ENCODE data around the gene FBXO41. TPM values are rescaled to one million over a fixed set of nuclear protein-coding genes. Genes with fewer than 3 reads are reported as not detected.
A peak's percentile ranks its signal among the peaks of the same experiment; 100 is the strongest.

The FBXO41 gene
- total RNA-seq, 2 experiments from 2014 or later: 15.2 to 15.6 TPM

- intact Hi-C loops (cut with micrococcal nuclease): loop anchor here (5.0 kb wide), 2 partner anchors 82 to 117 kb away; partner anchors contain the start of gene SMYD5
- no peak for DNase-seq
- CTCF ChIA-PET: interaction anchor here (0.8 to 6.5 kb wide), 3 partner anchors 10 to 59 kb away, joined by 3 to 70 read pairs (median 6); partner anchors contain the start of genes CCT7, FBXO41 and PRADC1
- peaks cover 7% of the 10 kb centered on the region for H3K4me1 Mint-ChIP-seq (ENCODE audit: low read depth)
- no peaks in the 10 kb centered on the region for H3K9me3 Mint-ChIP-seq
- no peaks in the 10 kb centered on the region for H3K36me3 Mint-ChIP-seq
- no peak overlapping the region for H3K27ac Mint-ChIP-seq
- no peak overlapping the region for H3K4me3 Mint-ChIP-seq
- POLR2A ChIA-PET: no interaction called here
- H3K27me3 Mint-ChIP-seq: peaks cover 62% of the 10 kb centered on the region
These were observed 10.0 kb upstream of the FBXO41 start for GRCh38 chr2:73294239-73294638.

GRCh38 chr2:73293534-73294171 is 9.4 kb upstream of the FBXO41 start, which contains the start of gene EGR4:
Gene EGR4 (minus strand): TSS chr2:73293548. CDS start chr2:73293317, 231 bp downstream.
- Mint-ChIP-seq H3K27ac (no peak within 1 kb of the TSS), H3K4me3 (peak within 1 kb of the TSS; percentile 68), H3K4me1 (ENCODE audit: low read depth) (peaks cover 7% of the 10 kb centered on the region), H3K36me3 (no peaks in the 10 kb centered on the region), H3K9me3 (no peaks in the 10 kb centered on the region), H3K27me3 (peaks cover 64% of the 10 kb centered on the region)
- intact Hi-C loops (cut with micrococcal nuclease): loop anchor here (1.0 to 5.0 kb wide), 6 partner anchors 9 to 116 kb away; partner anchors contain the start of genes ALMS1, CCT7, FBXO41 and SMYD5
- POLR2A ChIA-PET: interaction anchor here (1.2 to 2.0 kb wide), 2 partner anchors 60 to 93 kb away, joined by 4 to 6 read pairs; partner anchors contain the start of genes ALMS1, CCT7 and PRADC1
- peak; percentile 93 for DNase-seq
- CTCF ChIA-PET: interaction anchor here (0.8 to 6.5 kb wide), 4 partner anchors 9 to 92 kb away, joined by 3 to 70 read pairs (median 6); partner anchors contain the start of genes ALMS1, CCT7, FBXO41 and PRADC1

GRCh38 chr2:73292906-73293533 is 8.7 kb upstream of the FBXO41 start:
- Mint-ChIP-seq H3K4me1 (ENCODE audit: low read depth) (peaks cover 7% of the 10 kb centered on the region), H3K9me3 (no peaks in the 10 kb centered on the region), H3K27ac (no peak overlapping the region), H3K4me3 (peak overlapping the region; percentile 68), H3K27me3 (peaks cover 65% of the 10 kb centered on the region), H3K36me3 (no peaks in the 10 kb centered on the region)
- POLR2A ChIA-PET: interaction anchor here (1.2 to 2.0 kb wide), 2 partner anchors 60 to 93 kb away, joined by 4 to 6 read pairs; partner anchors contain the start of genes ALMS1, CCT7 and PRADC1
- CTCF ChIA-PET: interaction anchor here (1.0 to 6.5 kb wide), 3 partner anchors 8 to 93 kb away, joined by 6 to 70 read pairs (median 6); partner anchors contain the start of genes ALMS1, CCT7, FBXO41 and PRADC1
- intact Hi-C loops (cut with micrococcal nuclease): loop anchor here (1.0 to 5.0 kb wide), 6 partner anchors 9 to 116 kb away; partner anchors contain the start of genes ALMS1, CCT7, FBXO41 and SMYD5
- peak; percentile 23 for DNase-seq

- ChIA-PET CTCF (interaction anchor here (0.9 to 6.5 kb wide), 3 partner anchors 21 to 82 kb away, joined by 3 to 70 read pairs (median 3); partner anchors contain the start of genes CCT7 and PRADC1), POLR2A (interaction anchor here (1.2 to 2.0 kb wide), 2 partner anchors 59 to 94 kb away, joined by 4 to 6 read pairs; partner anchors contain the start of genes ALMS1, CCT7 and PRADC1)
- peaks cover 7% of the 10 kb centered on the region for H3K4me1 Mint-ChIP-seq (ENCODE audit: low read depth)
- H3K27ac Mint-ChIP-seq: no peak overlapping the region
- no peaks in the 10 kb centered on the region for H3K9me3 Mint-ChIP-seq
- no peak overlapping the region for H3K4me3 Mint-ChIP-seq
- H3K27me3 Mint-ChIP-seq: peaks cover 60% of the 10 kb centered on the region
- no peak for DNase-seq
- H3K36me3 Mint-ChIP-seq: no peaks in the 10 kb centered on the region
- intact Hi-C loops (cut with micrococcal nuclease): loop anchor here (2.0 to 5.0 kb wide), 3 partner anchors 24 to 115 kb away; partner anchors contain the start of gene SMYD5
These were observed 8.1 kb upstream of the FBXO41 start for GRCh38 chr2:73292316-73292905.

DNA sequence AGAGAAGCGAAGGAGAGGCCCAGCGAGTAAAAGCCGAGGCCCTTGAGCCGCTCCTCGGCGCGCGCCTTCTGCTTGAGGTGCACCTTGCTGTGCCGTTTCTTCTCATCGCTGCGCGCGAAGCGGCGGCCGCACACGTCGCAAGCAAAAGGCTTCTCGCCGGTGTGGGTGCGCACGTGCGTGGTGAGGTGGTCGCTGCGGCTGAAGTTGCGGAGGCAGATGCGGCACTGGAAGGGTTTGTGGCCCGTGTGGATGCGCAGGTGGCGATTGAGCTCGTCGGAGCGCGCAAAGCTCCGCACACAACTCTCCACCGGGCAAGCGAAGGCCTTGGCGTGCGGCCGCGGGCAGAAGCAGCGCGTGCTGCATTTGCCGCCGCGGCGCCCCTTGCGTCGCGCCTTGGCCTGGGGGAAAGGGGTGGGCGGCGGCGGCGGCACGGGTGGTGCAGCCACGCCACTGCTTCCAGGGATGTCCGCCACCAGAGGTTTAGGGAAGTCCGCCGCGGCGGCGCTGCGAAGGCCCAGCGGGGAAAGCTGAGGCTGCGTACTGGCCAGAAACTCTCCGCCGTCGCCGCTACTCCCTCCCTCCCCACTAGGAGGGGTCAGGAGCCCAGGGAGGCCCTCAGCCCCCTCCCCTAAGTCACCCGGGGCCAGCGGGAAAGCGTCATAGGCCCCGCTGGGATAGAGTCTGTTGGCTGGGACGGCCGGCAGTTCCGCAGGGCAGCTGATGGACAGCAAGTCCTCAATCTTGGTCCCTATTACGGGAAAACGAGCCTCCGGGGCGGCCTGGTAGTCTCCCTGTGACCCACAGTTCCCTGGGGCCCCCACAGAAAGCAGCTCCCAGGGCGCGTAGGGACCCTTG is 7.4 kb upstream of the FBXO41 start:
- no peaks in the 10 kb centered on the region for H3K36me3 Mint-ChIP-seq
- H3K9me3 Mint-ChIP-seq: no peaks in the 10 kb centered on the region
- DNase-seq: peak; percentile 16
- peak overlapping the region; percentile 45 for H3K4me3 Mint-ChIP-seq
- intact Hi-C loops (cut with micrococcal nuclease): loop anchor here (2.0 to 5.0 kb wide), 3 partner anchors 23 to 114 kb away; partner anchors contain the start of gene SMYD5
- H3K27ac Mint-ChIP-seq: no peak overlapping the region
- ChIA-PET CTCF (interaction anchor here (0.9 to 6.5 kb wide), 7 partner anchors 12 to 83 kb away, joined by 3 to 70 read pairs (median 6); partner anchors contain the start of genes CCT7 and PRADC1), POLR2A (interaction anchor here (1.0 to 2.0 kb wide), 2 partner anchors 58 to 95 kb away, joined by 4 to 6 read pairs; partner anchors contain the start of genes ALMS1 and CCT7)
- peaks cover 7% of the 10 kb centered on the region for H3K4me1 Mint-ChIP-seq (ENCODE audit: low read depth)
- H3K27me3 Mint-ChIP-seq: peaks cover 55% of the 10 kb centered on the region

DNA sequence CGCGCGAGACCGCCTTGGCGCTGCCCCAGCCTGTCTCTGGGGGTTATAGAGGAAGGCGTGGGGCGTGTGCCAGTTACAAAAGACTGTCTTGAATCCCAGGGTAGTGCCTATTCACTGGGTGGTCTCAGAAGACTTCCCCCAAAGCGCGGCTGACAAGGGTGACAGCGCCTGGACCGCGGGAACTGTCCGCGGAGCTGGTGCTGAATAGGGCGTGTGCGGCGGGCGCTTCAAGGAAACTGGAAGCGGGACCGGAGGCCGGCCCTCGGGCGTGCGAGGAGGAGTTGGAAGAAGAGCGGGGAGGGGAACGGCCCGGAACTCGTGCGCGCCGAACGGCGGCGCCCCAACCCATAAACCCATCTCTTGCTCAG is 6.8 kb upstream of the FBXO41 start:
- intact Hi-C loops (cut with micrococcal nuclease): loop anchor here (5.0 kb wide), 2 partner anchors 79 to 114 kb away; partner anchors contain the start of gene SMYD5
- Mint-ChIP-seq H3K36me3 (no peaks in the 10 kb centered on the region), H3K9me3 (no peaks in the 10 kb centered on the region), H3K4me1 (ENCODE audit: low read depth) (peaks cover 7% of the 10 kb centered on the region), H3K27ac (no peak overlapping the region), H3K27me3 (peaks cover 50% of the 10 kb centered on the region), H3K4me3 (peak overlapping the region; percentile 45)
- POLR2A ChIA-PET: interaction anchor here (1.0 to 1.8 kb wide), 2 partner anchors 22 to 57 kb away, joined by 4 to 6 read pairs; partner anchors contain the start of gene CCT7
- CTCF ChIA-PET: interaction anchor here (1.2 to 6.5 kb wide), 10 partner anchors 12 to 78 kb away, joined by 3 to 70 read pairs (median 6); partner anchors contain the start of genes CCT7 and PRADC1
- peak; percentile 69 for DNase-seq

DNA sequence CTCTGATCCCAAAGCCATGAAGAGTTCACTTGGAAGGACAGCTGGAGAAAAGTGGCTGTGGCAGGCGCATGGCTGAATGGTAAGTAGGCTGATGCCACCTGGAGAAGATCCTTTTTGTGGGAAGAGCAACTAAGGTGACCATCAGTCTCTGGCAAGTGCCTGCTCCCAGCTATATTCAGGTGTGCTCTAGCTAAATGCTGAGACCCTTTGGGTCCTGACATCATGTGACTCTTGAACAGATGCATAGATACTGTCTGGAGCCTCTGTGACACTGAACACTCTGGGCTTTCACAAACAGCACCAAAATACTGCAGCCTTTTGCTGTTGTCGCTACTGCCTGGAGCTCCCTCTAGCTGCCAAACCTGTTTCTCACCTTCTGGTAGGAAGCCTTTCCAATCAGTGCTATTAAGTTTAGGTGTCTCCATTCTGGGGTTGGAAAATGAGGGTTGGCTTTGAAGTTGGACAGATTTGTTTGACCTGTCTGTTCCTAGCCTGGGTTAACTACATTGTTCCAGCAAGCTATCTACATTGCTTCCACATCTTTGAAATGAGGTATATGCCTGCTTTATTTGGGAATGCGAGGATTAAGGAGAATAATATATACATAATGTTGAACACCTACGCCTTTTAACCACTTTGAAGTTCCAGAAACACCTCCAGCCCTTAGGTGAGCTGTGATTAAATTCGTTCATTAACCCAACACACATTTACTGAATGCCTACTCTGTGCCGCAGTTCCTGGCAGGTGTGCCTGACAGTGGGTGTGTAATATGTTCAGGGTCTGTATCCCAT is 6.0 kb upstream of the FBXO41 start:
- intact Hi-C loops (cut with micrococcal nuclease): loop anchor here (1.0 to 5.0 kb wide), 3 partner anchors 55 to 113 kb away; partner anchors contain the start of gene SMYD5
- peak; percentile 64 for DNase-seq
- H3K27ac Mint-ChIP-seq: no peak overlapping the region
- CTCF ChIA-PET: interaction anchor here (1.0 to 6.5 kb wide), 19 partner anchors 10 to 113 kb away, joined by 3 to 70 read pairs (median 6); partner anchors contain the start of genes ALMS1, CCT7 and PRADC1
- H3K4me1 Mint-ChIP-seq (ENCODE audit: low read depth): peaks cover 7% of the 10 kb centered on the region
- H3K36me3 Mint-ChIP-seq: no peaks in the 10 kb centered on the region
- H3K4me3 Mint-ChIP-seq: no peak overlapping the region
- peaks cover 42% of the 10 kb centered on the region for H3K27me3 Mint-ChIP-seq
- no peaks in the 10 kb centered on the region for H3K9me3 Mint-ChIP-seq
- POLR2A ChIA-PET: interaction anchor here (0.9 to 1.8 kb wide), 3 partner anchors 21 to 96 kb away, joined by 3 to 6 read pairs (median 4); partner anchors contain the start of genes ALMS1 and CCT7

DNA sequence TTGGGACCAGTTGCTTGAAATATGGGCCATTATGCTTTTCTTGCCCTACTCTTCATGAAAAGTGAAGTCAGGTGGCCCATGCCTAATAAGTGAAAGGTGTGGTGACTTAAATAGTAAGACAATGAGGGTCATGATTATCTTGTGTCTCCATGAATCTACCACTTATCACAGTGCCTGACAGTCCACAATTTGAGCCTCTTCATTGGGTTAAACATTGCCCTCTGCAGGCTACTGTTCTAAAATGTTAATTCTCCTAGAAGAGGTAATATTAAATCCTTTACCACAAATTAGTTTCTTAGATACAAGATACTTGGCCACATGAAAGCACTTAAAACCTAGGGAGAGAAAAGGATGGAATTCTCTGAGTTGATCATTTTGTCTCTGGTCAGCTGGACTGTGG is 5.0 kb upstream of the FBXO41 start:
- intact Hi-C loops (cut with micrococcal nuclease): no loop called here
- Mint-ChIP-seq H3K27ac (no peak overlapping the region), H3K4me1 (ENCODE audit: low read depth) (peaks cover 13% of the 10 kb centered on the region), H3K27me3 (peaks cover 36% of the 10 kb centered on the region), H3K9me3 (no peaks in the 10 kb centered on the region), H3K4me3 (no peak overlapping the region), H3K36me3 (no peaks in the 10 kb centered on the region)
- no peak for DNase-seq
- ChIA-PET POLR2A (interaction anchor here (1.6 to 1.8 kb wide), 2 partner anchors 20 to 55 kb away, joined by 4 to 6 read pairs; partner anchors contain the start of gene CCT7), CTCF (interaction anchor here (1.0 to 6.5 kb wide), 11 partner anchors 10 to 112 kb away, joined by 4 to 70 read pairs (median 8); partner anchors contain the start of genes ALMS1, CCT7 and PRADC1)

- POLR2A ChIA-PET: no interaction called here
- Mint-ChIP-seq H3K9me3 (no peaks in the 10 kb centered on the region), H3K27me3 (peaks cover 18% of the 10 kb centered on the region), H3K36me3 (no peaks in the 10 kb centered on the region), H3K27ac (no peak overlapping the region), H3K4me1 (ENCODE audit: low read depth) (peaks cover 13% of the 10 kb centered on the region), H3K4me3 (no peak overlapping the region)
- DNase-seq: no peak
- intact Hi-C loops (cut with micrococcal nuclease): no loop called here
- CTCF ChIA-PET: interaction anchor here (0.8 kb wide), 1 partner anchor 10 kb away, joined by 3 read pairs; no protein-coding TSS in a partner anchor
These were observed 1.9 kb upstream of the FBXO41 start for GRCh38 chr2:73286134-73286655.

Measured in activated CD4-positive, alpha-beta memory T cell treated with anti-CD3 and anti-CD28 coated beads for 36 hours (primary cell).